ENCODE results near the gene NETO1.

Gene NETO1

DNA sequence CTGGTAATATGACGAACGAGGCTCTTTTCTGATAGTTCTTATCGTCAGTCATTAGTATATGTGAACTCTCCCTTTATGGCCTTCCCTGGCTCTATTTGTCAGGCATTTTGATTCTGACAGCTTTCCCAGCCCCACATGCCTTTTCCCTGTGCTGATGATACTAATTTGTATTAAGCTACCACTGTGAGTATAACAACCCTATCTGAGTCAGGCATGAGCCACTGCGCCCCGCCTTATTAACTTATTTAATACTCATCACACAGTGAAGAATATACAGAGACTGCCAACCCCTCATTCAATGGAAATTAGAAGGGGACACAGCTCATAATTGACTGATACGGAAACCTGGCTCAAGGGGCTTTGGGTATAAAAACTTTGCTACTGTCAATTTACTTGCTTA lies 140.0 kb downstream of the NETO1 start:
- DNase-seq (ENCODE audit: low read depth in 2 of 3, low spot score in 2 of 3), result no peak

DNA sequence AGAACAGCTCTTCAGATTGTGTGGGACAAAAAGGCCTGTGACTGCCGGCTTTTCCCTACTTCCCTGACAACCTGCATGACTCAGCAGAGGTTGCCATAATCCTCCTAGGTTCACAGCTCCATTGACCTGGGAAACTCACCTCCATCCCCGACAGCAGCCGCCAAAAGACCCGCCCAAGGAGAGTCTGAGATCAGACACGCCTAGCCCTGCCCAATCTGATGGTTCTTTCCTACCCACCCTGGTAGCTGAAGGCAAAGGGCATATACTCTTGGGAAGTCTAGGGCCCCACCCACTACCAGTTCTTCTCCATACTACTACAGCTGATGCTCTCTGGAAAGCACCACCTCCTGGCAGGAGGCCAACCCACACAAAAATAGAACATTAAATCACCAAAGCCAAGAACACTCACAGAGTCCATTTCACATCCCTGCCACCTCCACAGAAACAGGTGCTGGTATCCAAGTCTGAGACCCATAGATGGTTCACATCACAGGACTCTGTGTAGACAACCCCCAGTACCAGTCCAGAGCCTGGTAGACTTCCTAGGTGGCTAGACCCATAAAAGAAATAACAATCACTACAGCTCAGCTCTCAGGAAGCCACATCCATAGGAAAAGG lies 140.6 kb downstream of the NETO1 start:
- DNase-seq (ENCODE audit: low read depth in 2 of 3, low spot score in 2 of 3), result no peak

DNA sequence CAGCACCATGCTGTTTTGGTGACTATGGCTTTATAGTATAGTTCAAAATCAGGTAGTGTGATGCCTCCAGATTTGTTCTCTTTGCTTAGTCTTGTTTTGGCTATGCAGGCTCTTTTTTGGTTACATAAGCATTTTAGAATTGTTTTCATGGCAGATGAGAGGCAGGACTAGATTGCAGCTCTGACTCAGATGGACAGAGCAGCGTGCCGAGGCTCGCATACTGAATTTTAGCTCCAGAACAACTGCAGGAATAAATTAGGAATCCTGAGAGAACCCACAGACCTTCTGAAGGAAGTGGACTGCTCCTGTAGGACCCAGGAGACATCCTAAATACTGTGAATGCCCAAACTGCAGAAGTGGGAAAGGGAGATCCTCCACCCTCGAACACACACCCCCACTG lies 141.6 kb downstream of the NETO1 start:
- DNase-seq (ENCODE audit: low read depth in 2 of 3, low spot score in 2 of 3), result no peak

DNA sequence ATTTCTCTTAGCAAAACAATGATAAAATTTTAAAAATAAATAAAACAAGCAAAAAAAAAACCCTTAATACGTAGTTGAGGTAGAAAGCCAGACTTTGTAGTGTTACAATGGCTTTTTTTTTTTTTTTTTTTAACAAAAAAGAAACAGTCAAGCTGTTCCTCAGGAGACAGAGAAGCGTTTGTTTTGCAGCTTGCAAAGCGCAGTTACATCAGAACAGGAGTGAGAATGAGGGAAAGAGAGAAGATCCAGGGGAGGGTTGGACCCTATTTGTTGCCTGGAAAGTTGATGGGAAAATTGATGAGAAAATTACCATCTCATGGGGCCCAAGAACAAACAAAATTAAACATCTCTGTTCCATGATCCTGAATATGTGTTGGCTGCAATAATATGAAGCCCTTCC lies 146.5 kb downstream of the NETO1 start:
- DNase-seq (ENCODE audit: low read depth in 2 of 3, low spot score in 2 of 3), result no peak

DNA sequence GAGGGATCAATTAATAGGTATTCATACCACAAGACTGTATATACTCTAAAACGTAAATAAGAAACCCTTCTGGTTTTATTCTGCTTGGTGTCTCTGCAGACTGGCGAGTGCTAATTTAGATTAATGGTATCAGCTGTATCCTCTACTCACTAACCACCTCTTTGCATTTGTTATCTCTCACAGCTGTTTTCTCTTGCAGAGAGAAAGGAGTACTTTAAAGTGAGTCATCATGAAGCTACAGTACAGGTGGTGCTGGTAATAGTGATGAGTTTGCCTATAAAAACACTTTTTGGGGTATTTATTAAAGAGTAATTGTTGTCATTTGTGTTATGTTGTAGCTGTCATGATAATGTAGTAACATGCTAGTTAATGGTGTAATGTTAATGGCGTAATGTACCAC lies 147.7 kb downstream of the NETO1 start:
- no peak for DNase-seq (ENCODE audit: low read depth in 2 of 3, low spot score in 2 of 3)

DNA sequence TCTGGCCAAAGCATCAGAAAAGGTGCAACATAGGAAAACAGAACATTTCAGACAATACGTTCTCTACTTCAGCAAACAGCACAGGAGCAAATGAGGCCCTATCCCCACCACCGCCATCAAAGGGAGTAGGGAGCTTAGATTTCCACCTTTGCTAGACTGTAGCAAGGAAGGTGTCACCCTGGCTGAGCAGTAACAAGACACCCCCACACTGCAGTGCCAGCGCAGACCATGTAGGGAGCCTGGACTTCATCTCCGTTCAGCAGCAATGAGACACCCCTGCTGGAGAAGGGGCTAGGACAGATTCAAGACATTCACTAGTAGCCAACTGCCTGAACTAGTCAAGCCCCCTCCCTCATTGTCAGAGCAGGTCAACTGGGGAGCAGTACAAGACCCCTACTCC lies 163.6 kb downstream of the NETO1 start:
- no peak for DNase-seq (ENCODE audit: low read depth in 2 of 3, low spot score in 2 of 3)

DNA sequence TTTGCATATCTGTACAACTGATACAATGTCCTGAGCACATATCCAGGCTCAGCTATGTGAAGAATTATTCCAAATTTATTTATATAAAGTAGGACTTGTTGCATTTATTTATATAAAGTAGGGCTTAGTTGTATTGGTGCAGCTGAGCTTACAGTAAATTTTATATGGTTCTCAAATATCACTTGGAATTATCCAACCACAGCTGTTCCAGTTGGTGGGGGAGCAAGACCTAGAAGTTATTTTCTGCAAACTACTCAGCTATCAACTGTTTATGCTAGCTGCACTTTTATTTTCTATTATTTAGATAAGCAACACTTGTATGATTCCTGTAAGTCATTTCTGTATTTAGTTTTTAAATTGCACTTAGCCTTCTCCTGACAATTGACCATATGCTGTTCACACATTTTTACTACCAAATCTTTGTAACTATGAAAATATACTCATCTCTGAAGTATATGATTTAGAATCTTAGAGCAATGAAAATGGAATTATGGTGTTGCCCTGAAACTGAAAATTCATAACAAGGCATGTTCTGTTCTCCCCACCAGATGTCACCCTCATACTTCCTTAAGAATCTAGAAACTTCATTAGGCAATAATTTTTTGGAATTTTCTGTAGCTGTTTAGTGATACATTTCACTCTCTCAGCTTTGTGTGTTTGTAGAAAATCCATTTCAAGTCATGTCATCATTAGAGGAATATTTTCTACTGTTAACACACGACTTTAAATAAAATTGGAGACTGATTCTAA lies 166.7 kb downstream of the NETO1 start:
- no peak for DNase-seq (ENCODE audit: low read depth in 2 of 3, low spot score in 2 of 3)

DNA sequence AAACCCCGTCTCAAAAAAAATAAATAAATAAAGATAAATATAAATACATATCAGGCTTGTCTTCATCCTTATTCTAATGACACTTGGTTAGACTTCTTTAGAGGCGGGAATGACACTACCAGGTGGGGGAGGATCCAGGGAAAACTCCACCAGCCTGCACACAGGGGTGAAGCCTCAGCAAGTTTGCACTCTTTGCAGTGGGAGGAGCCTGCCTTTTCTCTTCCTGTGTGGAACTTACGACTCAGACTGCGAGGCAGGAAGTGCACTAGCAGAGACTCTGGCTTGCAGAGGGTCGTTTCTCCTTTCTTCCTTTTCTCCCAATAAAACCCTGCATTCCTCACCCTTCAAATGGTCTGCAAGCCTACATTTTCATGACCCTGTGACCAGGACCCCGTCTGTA lies 170.1 kb downstream of the NETO1 start:
- DNase-seq (ENCODE audit: low read depth in 2 of 3, low spot score in 2 of 3), result no peak

DNA sequence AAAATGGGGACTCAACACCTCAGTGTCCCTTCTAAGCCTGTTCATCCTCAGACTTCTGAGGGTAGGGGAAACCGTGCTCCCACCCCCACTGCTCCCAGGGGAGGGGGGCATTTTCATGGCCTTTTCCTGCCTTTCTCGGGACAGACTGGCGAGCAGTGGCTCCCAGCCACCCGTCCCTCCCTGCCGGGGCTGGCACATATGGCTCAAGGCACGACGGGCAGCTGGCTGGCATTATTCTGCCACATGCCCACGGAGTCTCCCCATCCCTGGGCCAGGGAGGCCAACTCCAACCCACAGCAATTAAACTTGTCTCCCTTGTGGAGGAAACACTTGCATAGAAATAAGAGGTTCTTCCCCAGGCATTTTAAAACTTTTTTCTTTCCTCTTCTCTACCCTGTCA lies 175.2 kb downstream of the NETO1 start:
- no peak for DNase-seq (ENCODE audit: low read depth in 2 of 3, low spot score in 2 of 3)

All from activated CD8-positive, alpha-beta memory T cell treated with anti-CD3 and anti-CD28 coated beads for 48 hours (primary cell).